HEK293 (cell line): Measurements from ENCODE around the gene TKTL1.

ENCODE experiments used
- CTCF ChIA-PET: fragments of 350-600 bp; formaldehyde crosslinking; extraction: SDS; loops from one replicate; lab custom pipeline; 2021; ENCODE audit warnings: antibody characterized with exemption; lab: Yijun Ruan, JAX
- POLR2A ChIA-PET: fragments of 300-600 bp; formaldehyde crosslinking; extraction: SDS; loops from one replicate; lab custom pipeline; 2020; ENCODE audit warnings: antibody characterized with exemption, inconsistent platforms; lab: Yijun Ruan, JAX
- H3K27ac ChIP-seq: fragments of 200-500 bp; sonication (Bioruptor generic); 2 replicates; pipeline ENCODE4 v1.5.1; 2014; ENCODE audit warnings: low read depth, low read length, control low read depth, inconsistent platforms; ENCODE audit errors: extremely low read depth
- H3K36me3 ChIP-seq, 2 experiments: fragments of 200-500 bp in 1 of 2; sonication (Bioruptor generic) in 1 of 2; 1 replicate in 1 of 2; 2 replicates in 1 of 2; pipeline ENCODE4 v1.5.1; 2014 to 2017; ENCODE audit warnings: inconsistent platforms in 2 of 2, low read length in 2 of 2; ENCODE audit not compliant: control insufficient read depth in 2 of 2, insufficient read depth in 1 of 2
- H3K4me1 ChIP-seq: fragments of 200-500 bp; sonication (Bioruptor generic); 2 replicates; pipeline ENCODE4 v1.5.1; 2014; ENCODE audit warnings: mild to moderate bottlenecking, low read length, inconsistent platforms; ENCODE audit not compliant: control insufficient read depth, insufficient read depth
- H3K4me3 ChIP-seq: 2 replicates; pipeline ENCODE4 v1.5.1; 2011; ENCODE audit warnings: low read depth, mild to moderate bottlenecking, control low read depth, low read length, moderate library complexity
- H3K9me3 ChIP-seq: fragments of 200-500 bp; sonication (Bioruptor generic); 2 replicates; pipeline ENCODE4 v1.5.1; 2014; ENCODE audit warnings: low read depth, low read length, inconsistent platforms; ENCODE audit not compliant: control insufficient read depth, insufficient read depth
- BCL11B ChIP-seq: fragments of 450-650 bp; formaldehyde crosslinking; IDR thresholded peaks from 2 replicates; pipeline ENCODE4 v1.5.1; 2016; ENCODE audit warnings: low read depth, missing biosample characterization, missing genetic modification characterization
- GLIS2 ChIP-seq: fragments of 450-650 bp; formaldehyde crosslinking; IDR thresholded peaks from 2 replicates; pipeline ENCODE4 v1.5.1; 2016; ENCODE audit warnings: missing biosample characterization, missing genetic modification characterization
- HIC1 ChIP-seq: fragments of 450-650 bp; formaldehyde crosslinking; IDR thresholded peaks from 2 replicates; pipeline ENCODE4 v1.5.1; 2016; ENCODE audit warnings: missing biosample characterization, missing genetic modification characterization
- KLF1 ChIP-seq: fragments of 450-650 bp; formaldehyde crosslinking; IDR thresholded peaks from 2 replicates; pipeline ENCODE4 v1.5.1; 2016; ENCODE audit warnings: missing biosample characterization, missing genetic modification characterization
- KLF16 ChIP-seq: fragments of 450-650 bp; formaldehyde crosslinking; IDR thresholded peaks from 2 replicates; pipeline ENCODE4 v1.5.1; 2017; ENCODE audit warnings: missing biosample characterization, missing genetic modification characterization
- OSR2 ChIP-seq: fragments of 450-650 bp; formaldehyde crosslinking; IDR thresholded peaks from 2 replicates; pipeline ENCODE4 v1.5.1; 2016; ENCODE audit warnings: missing biosample characterization, missing genetic modification characterization
- ZBTB21 ChIP-seq: fragments of 450-650 bp; formaldehyde crosslinking; IDR thresholded peaks from 2 replicates; pipeline ENCODE4 v1.5.1; 2017; ENCODE audit warnings: missing biosample characterization, missing genetic modification characterization
- ZEB2 ChIP-seq: fragments of 450-650 bp; formaldehyde crosslinking; IDR thresholded peaks from 2 replicates; pipeline ENCODE4 v1.5.1; 2016; ENCODE audit warnings: missing biosample characterization, missing genetic modification characterization
- ZNF155 ChIP-seq: fragments of 450-650 bp; formaldehyde crosslinking; IDR thresholded peaks from 2 replicates; pipeline ENCODE4 v1.5.1; 2016; ENCODE audit warnings: missing biosample characterization, missing genetic modification characterization
- ZNF239 ChIP-seq: fragments of 450-650 bp; formaldehyde crosslinking; IDR thresholded peaks from 2 replicates; pipeline ENCODE4 v1.5.1; 2016; ENCODE audit warnings: missing biosample characterization, missing genetic modification characterization
- ZNF354C ChIP-seq: fragments of 450-650 bp; formaldehyde crosslinking; IDR thresholded peaks from 2 replicates; pipeline ENCODE4 v1.5.1; 2016; ENCODE audit warnings: missing biosample characterization, missing genetic modification characterization, low read depth, borderline replicate concordance
- ZNF391 ChIP-seq: fragments of 450-650 bp; formaldehyde crosslinking; IDR thresholded peaks from 2 replicates; pipeline ENCODE4 v1.5.1; 2016; ENCODE audit warnings: low read depth, missing biosample characterization, missing genetic modification characterization, borderline replicate concordance
- ZNF529 ChIP-seq: fragments of 450-650 bp; formaldehyde crosslinking; IDR thresholded peaks from 2 replicates; pipeline ENCODE4 v1.5.1; 2017; ENCODE audit warnings: missing genetic modification characterization, missing biosample characterization; ENCODE audit not compliant: insufficient replicate concordance
- ZNF561 ChIP-seq: fragments of 450-650 bp; IDR thresholded peaks from 2 replicates; pipeline ENCODE4 v1.5.1; 2018; ENCODE audit warnings: missing biosample characterization, missing genetic modification characterization, borderline replicate concordance
- ZNF621 ChIP-seq: fragments of 450-650 bp; formaldehyde crosslinking; IDR thresholded peaks from 2 replicates; pipeline ENCODE4 v1.5.1; 2017; ENCODE audit warnings: missing biosample characterization, missing genetic modification characterization
- ZNF660 ChIP-seq: fragments of 450-650 bp; IDR thresholded peaks from 2 replicates; pipeline ENCODE4 v1.5.1; 2018; ENCODE audit warnings: missing biosample characterization, mild to moderate bottlenecking, missing genetic modification characterization
- ZNF670 ChIP-seq: fragments of 450-650 bp; formaldehyde crosslinking; IDR thresholded peaks from 2 replicates; pipeline ENCODE4 v1.5.1; 2016; ENCODE audit warnings: missing biosample characterization, missing genetic modification characterization, low read depth
- ZNF777 ChIP-seq: fragments of 450-650 bp; formaldehyde crosslinking; IDR thresholded peaks from 2 replicates; pipeline ENCODE4 v1.5.1; 2017; ENCODE audit warnings: missing biosample characterization, missing genetic modification characterization, borderline replicate concordance

TKTL1 gene

GRCh38 chrX:154350429-154351182, 55.0 kb downstream of the TKTL1 start:
- Histone ChIP-seq H3K4me3 (no peak overlapping the region), H3K36me3 (peaks cover 0 to 76% of the 10 kb centered on the region in 2 experiments; a peak in 1 of 3 replicates), H3K9me3 (no peaks in the 10 kb centered on the region), H3K4me1 (no peaks in the 10 kb centered on the region), H3K27ac (no peak overlapping the region)
- ChIA-PET POLR2A (interaction anchor here (1.2 kb wide), 1 partner anchor 12 kb away, joined by 3 read pairs; no protein-coding TSS in a partner anchor), CTCF (no interaction called here)
- TF ChIP-seq ZNF239 (tag by site-specific recombination) = no peak
- no peak for TF ChIP-seq ZNF155
- no peak for TF ChIP-seq ZNF561 (tag by site-specific recombination)
- TF ChIP-seq ZEB2 (tag by site-specific recombination) = no peak
- TF ChIP-seq ZNF621 (tag by site-specific recombination) = no peak
- TF ChIP-seq OSR2 (tag by site-specific recombination) = no peak
- TF ChIP-seq ZNF354C (tag by site-specific recombination) = no peak
- TF ChIP-seq BCL11B = no peak
- TF ChIP-seq HIC1 = no peak
- no peak for TF ChIP-seq ZNF660 (tag by site-specific recombination)
- TF ChIP-seq ZNF777 (tag by site-specific recombination) = no peak

- no peak for TF ChIP-seq ZBTB21 (tag by site-specific recombination)
- no peak for TF ChIP-seq ZNF670 (tag by site-specific recombination)
- no peak for TF ChIP-seq KLF16 (tag by site-specific recombination)
- TF ChIP-seq ZNF391 (tag by site-specific recombination) = no peak
- TF ChIP-seq KLF1 (tag by site-specific recombination) = 0 out of 2 replicates have a peak, but pooled peaks have one; percentile 40
- no peak for TF ChIP-seq ZNF529 (tag by site-specific recombination)
- 0 out of 2 replicates have a peak, but pooled peaks have one; percentile 24 for TF ChIP-seq GLIS2 (tag by site-specific recombination)
- TF ChIP-seq ZNF354C (tag by site-specific recombination) = no peak
- TF ChIP-seq HIC1 = 0 out of 2 replicates have a peak, but pooled peaks have one; percentile 13
- TF ChIP-seq ZEB2 (tag by site-specific recombination) = 0 out of 2 replicates have a peak, but pooled peaks have one; percentile 22
- no peaks in the 10 kb centered on the region for H3K9me3 ChIP-seq
- POLR2A ChIA-PET = interaction anchor here (0.6 kb wide), 1 partner anchor 427 kb away, joined by 4 read pairs; no protein-coding TSS in a partner anchor
- CTCF ChIA-PET = no interaction called here
- no peak overlapping the region for H3K27ac ChIP-seq
- H3K4me1 ChIP-seq = no peaks in the 10 kb centered on the region
- no peak overlapping the region for H3K4me3 ChIP-seq
- peaks cover 0 to 84% of the 10 kb centered on the region in 2 experiments; a peak in 1 of 3 replicates for H3K36me3 ChIP-seq
These were observed 55.8 kb downstream of the TKTL1 start for GRCh38 chrX:154351183-154352011.
